Endothelial cell of hepatic sinusoid (primary cell): ENCODE data around the gene CIAO1.

ENCODE experiments used
- in situ Hi-C: cut with HindIII; loops from 2 replicates; pipeline ENCODE4 v1.10.0; 2017; ENCODE audit warnings: low sequenced_read_pairs

The CIAO1 gene

DNA sequence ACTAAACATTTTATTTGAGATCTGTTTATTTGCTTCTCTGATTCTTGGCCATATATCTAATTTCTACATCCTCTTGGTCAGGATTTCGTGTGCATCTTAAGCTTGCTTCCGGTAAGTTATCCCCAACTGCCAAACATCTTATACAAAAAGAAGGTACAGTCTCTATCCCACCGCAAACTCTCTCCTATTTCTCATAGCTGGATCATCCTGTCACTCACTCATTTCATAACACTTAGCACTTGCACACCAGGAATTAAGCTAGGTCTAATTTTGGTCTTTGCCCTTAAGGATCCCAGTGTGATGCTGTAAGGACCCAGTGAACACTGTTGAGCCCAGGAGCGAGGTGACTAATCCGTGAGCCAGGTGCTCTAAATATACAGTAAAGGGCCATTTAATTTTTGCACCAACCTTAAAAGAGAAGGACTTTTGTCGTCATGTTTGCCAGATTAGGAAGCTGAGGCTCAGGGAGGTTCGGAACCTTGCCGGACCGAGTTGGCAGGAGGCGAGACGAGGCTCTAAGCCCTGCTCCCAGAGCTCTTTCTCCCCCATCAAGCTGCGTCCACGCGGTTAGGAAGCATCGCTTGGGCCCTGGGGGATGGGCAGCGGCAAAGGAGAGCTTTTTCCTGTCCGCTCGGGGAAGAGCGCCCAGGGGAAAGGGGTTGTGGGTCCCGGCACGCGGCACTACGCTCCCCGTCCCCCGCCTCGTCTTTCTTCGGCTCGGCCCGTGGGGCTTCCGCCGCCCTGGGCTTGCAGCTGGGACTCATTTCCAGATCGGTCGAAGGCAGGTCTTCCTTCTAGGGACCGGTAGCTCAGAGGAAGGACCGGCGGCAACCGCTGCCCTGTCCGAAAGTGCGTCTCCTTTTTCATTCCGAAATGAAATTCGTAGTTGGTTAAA, 55.0 kb downstream of the CIAO1 start:
- in situ Hi-C loops, result loop anchor here (5.0 kb wide), 1 partner anchor 59 kb away; no protein-coding TSS in a partner anchor
